H1 (cell line): ENCODE results near the gene BCL2L12. TPM values are rescaled to one million over a fixed set of nuclear protein-coding genes. Genes with fewer than 3 reads are reported as not detected.

ENCODE experiments used
- CTCF ChIA-PET: fragments of 300-600 bp; sonication (Branson Sonifier 250); formaldehyde crosslinking; loops from one replicate; lab custom pipeline; 2021; ENCODE audit not compliant: partially characterized antibody; lab: Charles Lee
- POLR2A ChIA-PET: fragments of 300-600 bp; sonication (Branson Sonifier 250); formaldehyde crosslinking; loops from one replicate; lab custom pipeline; 2021; ENCODE audit warnings: inconsistent platforms; ENCODE audit not compliant: partially characterized antibody; lab: Charles Lee
- DNase-seq, 2 experiments: peaks; one replicate each; pipeline versions ENCODE4 v3.0.0 to v3.0.0-alpha.2; 2010 to 2022; ENCODE audit warnings: low spot score in 2 of 2, low read depth in 1 of 2, mixed read lengths in 1 of 2
- FAIRE-seq: peaks from 2 replicates; lab custom pipeline; 2011; peaks lifted over from hg19 to GRCh38; lab: Jason Lieb, UNC
- H2AFZ ChIP-seq: 2 replicates; pipeline ENCODE4 v1.8.1; 2012; ENCODE audit warnings: low read length, inconsistent platforms
- H2AK5ac ChIP-seq: 2 replicates; pipeline ENCODE4 v1.6.1; 2013; ENCODE audit warnings: low read depth, low read length
- H2BK120ac ChIP-seq: replicated peaks from 2 replicates; pipeline ENCODE3; 2013; ENCODE audit warnings: low read depth, low read length, inconsistent platforms
- H2BK12ac ChIP-seq: 2 replicates; pipeline ENCODE4 v1.6.1; 2013; ENCODE audit warnings: low read depth, low read length
- H2BK15ac ChIP-seq: 2 replicates; pipeline ENCODE4 v1.6.1; 2013; ENCODE audit warnings: low read length
- H2BK20ac ChIP-seq: 2 replicates; pipeline ENCODE4 v1.6.1; 2013; ENCODE audit warnings: low read length
- H2BK5ac ChIP-seq: 2 replicates; pipeline ENCODE4 v1.6.1; 2013; ENCODE audit warnings: low read depth, low read length
- H3K14ac ChIP-seq: 2 replicates; pipeline ENCODE4 v1.6.1; 2013; ENCODE audit warnings: inconsistent platforms; ENCODE audit not compliant: insufficient read length
- H3K18ac ChIP-seq: 2 replicates; pipeline ENCODE4 v1.6.1; 2013; ENCODE audit warnings: low read length; ENCODE audit errors: extremely low read depth
- H3K23ac ChIP-seq: 2 replicates; pipeline ENCODE4 v1.6.1; 2013; ENCODE audit warnings: inconsistent platforms; ENCODE audit not compliant: insufficient read length
- H3K23me2 ChIP-seq: 2 replicates; pipeline ENCODE4 v1.6.1; 2013; ENCODE audit warnings: low read depth, low read length
- H3K27ac ChIP-seq: 2 replicates; pipeline ENCODE4 v1.6.1; 2011; ENCODE audit warnings: low read depth, low read length, inconsistent platforms
- H3K27me3 ChIP-seq, 4 experiments: replicated peaks in 1 of 4; 1 replicate in 1 of 4; 2 replicates in 3 of 4; pipeline versions ENCODE4 v1.6.1 to v1.8.1; 2011 to 2013; ENCODE audit warnings: low read length in 3 of 4, mild to moderate bottlenecking in 3 of 4, inconsistent platforms in 2 of 4, mixed read lengths in 2 of 4, moderate library complexity in 1 of 4; ENCODE audit not compliant: control insufficient read depth in 3 of 4, insufficient read depth in 3 of 4; ENCODE audit errors: extremely low read depth in 1 of 4
- H3K36me3 ChIP-seq, 4 experiments: 2 replicates each; pipeline versions ENCODE4 v1.6.1 to v1.8.1; 2011 to 2013; ENCODE audit warnings: mild to moderate bottlenecking in 4 of 4, low read length in 3 of 4, moderate library complexity in 2 of 4, control low read depth in 1 of 4, inconsistent platforms in 1 of 4; ENCODE audit not compliant: insufficient read depth in 4 of 4, control insufficient read depth in 2 of 4
- H3K4ac ChIP-seq: replicated peaks from 2 replicates; pipeline ENCODE3; 2013; ENCODE audit warnings: low read length, low read depth, mixed read lengths, inconsistent platforms; ENCODE audit not compliant: insufficient read length
- H3K4me1 ChIP-seq, 4 experiments: replicated peaks in 1 of 4; 1 replicate in 1 of 4; 2 replicates in 3 of 4; pipeline versions ENCODE4 v1.6.1 to v1.8.1; 2011 to 2013; ENCODE audit warnings: low read length in 3 of 4, inconsistent platforms in 2 of 4, mixed read lengths in 1 of 4; ENCODE audit not compliant: insufficient read depth in 4 of 4, control insufficient read depth in 3 of 4
- H3K4me2 ChIP-seq, 2 experiments: 2 replicates each; pipeline versions ENCODE4 v1.6.1 to v1.8.1; 2011 to 2013; ENCODE audit warnings: low read depth in 2 of 2, low read length in 2 of 2, control low read depth in 1 of 2, inconsistent platforms in 1 of 2, mild to moderate bottlenecking in 1 of 2; ENCODE audit not compliant: insufficient read depth in 1 of 2
- H3K4me3 ChIP-seq, 4 experiments: fragments of 200-600, 300-600 bp in 1 of 4; sonication (generic), shearing (Covaris generic), sonication (Bioruptor Twin) in 1 of 4; 2 replicates each; pipeline versions ENCODE4 v1.5.1 to v1.8.1; 2011 to 2016; ENCODE audit warnings: low read length in 4 of 4, low read depth in 3 of 4, control low read depth in 2 of 4, inconsistent platforms in 2 of 4, mild to moderate bottlenecking in 2 of 4, mixed read lengths in 1 of 4, moderate library complexity in 1 of 4; ENCODE audit not compliant: insufficient read depth in 2 of 4; ENCODE audit errors: extremely low read depth in 1 of 4
- H3K56ac ChIP-seq: replicated peaks from 2 replicates; pipeline ENCODE3; 2013; ENCODE audit warnings: low read depth, mild to moderate bottlenecking, mixed read lengths, low read length, inconsistent platforms; ENCODE audit not compliant: insufficient read length
- H3K79me1 ChIP-seq: 2 replicates; pipeline ENCODE4 v1.6.1; 2013; ENCODE audit warnings: low read depth, low read length, control low read depth
- H3K79me2 ChIP-seq, 2 experiments: 2 replicates each; pipeline versions ENCODE4 v1.6.1 to v1.8.1; 2012 to 2013; ENCODE audit warnings: low read length in 2 of 2, mild to moderate bottlenecking in 2 of 2, inconsistent platforms in 1 of 2; ENCODE audit not compliant: insufficient read depth in 2 of 2, control insufficient read depth in 1 of 2
- H3K9ac ChIP-seq, 4 experiments: replicated peaks in 1 of 4; 1 replicate in 1 of 4; 2 replicates in 3 of 4; pipeline versions ENCODE4 v1.6.1 to v1.8.1; 2011 to 2013; ENCODE audit warnings: low read depth in 3 of 4, low read length in 3 of 4, control low read depth in 2 of 4, mild to moderate bottlenecking in 2 of 4, moderate library complexity in 2 of 4, inconsistent platforms in 1 of 4; ENCODE audit errors: extremely low read depth in 1 of 4
- H3K9me3 ChIP-seq, 2 experiments: 2 replicates each; pipeline versions ENCODE4 v1.6.1 to v1.8.1; 2012 to 2013; ENCODE audit warnings: mild to moderate bottlenecking in 2 of 2, moderate library complexity in 2 of 2, control low read depth in 1 of 2, inconsistent platforms in 1 of 2, low read depth in 1 of 2, low read length in 1 of 2, mixed read lengths in 1 of 2; ENCODE audit not compliant: insufficient read depth in 2 of 2
- H4K20me1 ChIP-seq, 2 experiments: replicated peaks in 1 of 2; 2 replicates each; pipeline versions ENCODE3 to v1.8.1; 2011 to 2013; ENCODE audit warnings: inconsistent platforms in 2 of 2, low read length in 2 of 2, mild to moderate bottlenecking in 1 of 2; ENCODE audit not compliant: insufficient read depth in 2 of 2, control insufficient read depth in 1 of 2
- H4K5ac ChIP-seq: 2 replicates; pipeline ENCODE4 v1.6.1; 2013; ENCODE audit warnings: low read length, low read depth, mixed read lengths, inconsistent platforms; ENCODE audit not compliant: insufficient read length
- H4K8ac ChIP-seq: 2 replicates; pipeline ENCODE4 v1.8.0; 2013; ENCODE audit warnings: mild to moderate bottlenecking, moderate library complexity, low read length, inconsistent platforms; ENCODE audit not compliant: insufficient read depth; ENCODE audit errors: extremely low read depth
- H4K91ac ChIP-seq: replicated peaks from 2 replicates; pipeline ENCODE3; 2013; ENCODE audit warnings: low read length, mixed read lengths, inconsistent platforms; ENCODE audit not compliant: insufficient read length
- CREB1 ChIP-seq: IDR thresholded peaks from 2 replicates; pipeline ENCODE4 v1.6.1; 2012; ENCODE audit warnings: inconsistent platforms
- HDAC6 ChIP-seq: IDR thresholded peaks from one replicate; pipeline ENCODE4 v1.7.1; 2012; ENCODE audit warnings: low read depth, mild to moderate bottlenecking, inconsistent platforms, low read length, moderate library complexity
- JUN ChIP-seq: IDR thresholded peaks from 2 replicates; pipeline ENCODE4 v1.6.1; 2011; ENCODE audit warnings: low read depth, mild to moderate bottlenecking, improper control_type of control experiment, low read length
- POLR2A ChIP-seq, 2 experiments: IDR thresholded peaks; 1 replicate in 1 of 2; 2 replicates in 1 of 2; pipeline ENCODE4 v1.6.1; 2011; ENCODE audit warnings: low read depth in 2 of 2, low read length in 2 of 2, mild to moderate bottlenecking in 2 of 2; ENCODE audit errors: control extremely low read depth in 1 of 2
- POLR2AphosphoS5 ChIP-seq: IDR thresholded peaks from 2 replicates; pipeline ENCODE4 v1.6.1; 2011; ENCODE audit warnings: low read depth, low read length
- RNF2 ChIP-seq: fragments of 200-900, 300-1000 bp; sonication (generic); IDR thresholded peaks from 2 replicates; pipeline ENCODE4 v1.7.1; 2016; ENCODE audit warnings: borderline replicate concordance, low read depth, mild to moderate bottlenecking, antibody characterized with exemption, low read length; ENCODE audit not compliant: poor library complexity, severe bottlenecking; ENCODE audit errors: missing control alignments
- SIX5 ChIP-seq: IDR thresholded peaks from 2 replicates; pipeline ENCODE4 v1.6.1; 2011; ENCODE audit warnings: mild to moderate bottlenecking, low read depth, low read length
- TAF1 ChIP-seq: IDR thresholded peaks from 2 replicates; pipeline ENCODE4 v1.6.1; 2011; ENCODE audit warnings: mild to moderate bottlenecking, low read depth, low read length
- WGBS, 2 experiments: shearing (Covaris generic) in 1 of 2; methylation state at CpG; one replicate each; pipeline versions ENCODE4 v1.1.6 to v1.1.7; 2013 to 2015; ENCODE audit warnings: low lambda C conversion rate in 2 of 2, mixed read lengths in 2 of 2, inconsistent platforms in 1 of 2, low coverage in 1 of 2, missing lambda C conversion rate in 1 of 2; ENCODE audit not compliant: insufficient replicate concordance in 2 of 2, insufficient coverage in 1 of 2, insufficient read length in 1 of 2; ENCODE audit errors: extremely low coverage in 1 of 2, missing lambda C conversion rate in 1 of 2; 5-methylcytosine and 5-hydroxymethylcytosine counted together
- polyA plus RNA-seq, 7 experiments: library from polyadenylated mRNA; depleted of rRNA in 3 of 7; stranded (reverse) in 5 of 7; unstranded in 2 of 7; fragments of >200 nt in 5 of 7; fragments of 200-250 nt in 2 of 7; gene quantifications; 1 replicate in 5 of 7; 2 replicates in 1 of 7; 4 replicates in 1 of 7; pipeline versions ENCODE4 v1.2.1 to v1.2.3, GENCODE V29; 2011 to 2013; ENCODE audit warnings: missing spikeins in 2 of 7, mixed read lengths in 2 of 7
- total RNA-seq: library from RNA; stranded (reverse); fragmentation: NEBNext Ultra II Directional; extraction: Animal tissue kit (Norgen Biotek cat#: 25700); gene quantifications from 2 replicates; pipeline ENCODE4 v1.2.1, GENCODE V29; 2021

BCL2L12 gene
- total and polyA plus RNA-seq, 2 of the 8 experiments (the other 6 are each of a cell fraction or from before 2014, with no cell fraction given), result 126 to 209 TPM

DNA sequence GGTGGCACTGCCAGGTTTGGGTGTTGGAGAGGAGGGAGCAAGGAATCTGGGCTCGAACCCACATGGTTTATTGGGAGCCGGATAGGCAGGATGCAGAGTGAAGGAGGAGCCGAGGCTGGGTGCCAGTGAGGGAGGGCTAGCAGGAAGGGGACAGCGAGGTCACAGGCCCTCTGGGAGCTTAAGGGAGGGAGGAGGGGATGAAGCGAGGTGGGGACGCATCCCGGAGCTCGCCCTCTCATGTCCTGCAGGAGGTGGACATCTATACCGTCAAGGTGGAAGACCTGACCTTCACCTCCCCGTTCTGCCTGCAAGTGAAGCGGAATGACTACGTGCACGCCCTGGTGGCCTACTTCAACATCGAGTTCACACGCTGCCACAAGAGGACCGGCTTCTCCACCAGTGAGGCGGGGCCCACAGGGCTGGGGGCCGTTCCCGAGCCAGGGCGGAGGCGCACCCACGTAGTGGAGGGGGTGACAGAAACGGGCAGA, 20.2 kb downstream of the BCL2L12 start:
- Histone ChIP-seq H3K14ac (no peak overlapping the region), H3K4ac (no peak overlapping the region), H3K4me3 (no peak overlapping the region), H3K4me2 (no peak overlapping the region), H2BK12ac (no peak overlapping the region), H2BK5ac (no peak overlapping the region), H3K18ac (no peak overlapping the region), H3K36me3 (peaks cover 26 to 59% (median 42%) of the 10 kb centered on the region in 4 experiments), H4K8ac (peak overlapping the region; percentile 23; the same call in 1 of the 2 replicates), H3K9me3 (no peaks in the 10 kb centered on the region), H3K4me1 (peaks cover 0 to 17% (median 12%) of the 10 kb centered on the region in 4 experiments; a peak in 6 of 7 replicates), H2AK5ac (no peak overlapping the region), H3K23ac (no peak overlapping the region), H3K23me2 (peaks cover 11% of the 10 kb centered on the region), H3K27me3 (no peaks in the 10 kb centered on the region), H3K79me1 (peaks cover 14% of the 10 kb centered on the region), H3K9ac (no peak overlapping the region), H3K27ac (no peak overlapping the region), H2BK20ac (no peak overlapping the region), H4K5ac (no peak overlapping the region), H2AFZ (no peak overlapping the region), H2BK15ac (no peak overlapping the region), H3K56ac (no peak overlapping the region), H4K91ac (no peak overlapping the region)
- CTCF ChIA-PET, result interaction anchor here (1.1 to 2.8 kb wide), 6 partner anchors 9 to 44 kb away, joined by 3 to 10 read pairs (median 5); partner anchors contain the start of gene SCAF1
- DNase-seq, result no peak
- 96% methylated on average over 23 of the region's 23 CpGs; no CpG with 5 or more reads in 1 of the 2 experiments for WGBS, 2 experiments
- POLR2A ChIA-PET, result interaction anchor here (1.2 to 12.2 kb wide), 8 partner anchors 7 to 96 kb away, joined by 3 to 168 read pairs (median 4); partner anchors contain the start of gene PRMT1
- TF ChIP-seq JUN (no peak), HDAC6 (no peak), RNF2 (no peak), SIX5 (no peak), POLR2AphosphoS5 (peak; percentile 76), POLR2A (IDR thresholded peaks at IDR 0.05; ENCODE audit: control extremely low read depth in 1 of 2, low read depth in 2 of 2, low read length in 2 of 2) (peak in 1 of 2 experiments; percentile 36; a peak in 1 of 3 replicates), CREB1 (no peak), TAF1 (no peak)
- TF ChIP-seq, all 59 proteins: peak for 2
- peaks cover 27 to 49% of the 10 kb centered on the region in 2 experiments for H4K20me1 ChIP-seq
- H2BK120ac ChIP-seq, result no peak overlapping the region
- H3K79me2 ChIP-seq, result peaks cover 0 to 20% of the 10 kb centered on the region in 2 experiments; a peak in 2 of 4 replicates
- no peak for FAIRE-seq
